TTC549 (cell line): ENCODE data around the gene LDLRAD4.

Source experiments
- FAIRE-seq: peaks from 2 replicates; lab custom pipeline; 2012; peaks lifted over from hg19 to GRCh38; lab: Jason Lieb, UNC

The LDLRAD4 gene

GRCh38 chr18:13520741-13521140 lies 302.2 kb downstream of the LDLRAD4 start:
- no peak for FAIRE-seq

GRCh38 chr18:13521418-13521817 lies 302.9 kb downstream of the LDLRAD4 start:
- FAIRE-seq: no peak

- FAIRE-seq: no peak
These were observed 303.7 kb downstream of the LDLRAD4 start for GRCh38 chr18:13522256-13522655.

- no peak for FAIRE-seq
These were observed 304.5 kb downstream of the LDLRAD4 start for GRCh38 chr18:13522861-13523660.

GRCh38 chr18:13524054-13524453 lies 305.5 kb downstream of the LDLRAD4 start:
- no peak for FAIRE-seq

- FAIRE-seq: no peak
These were observed 306.3 kb downstream of the LDLRAD4 start for GRCh38 chr18:13524811-13525210.

GRCh38 chr18:13525381-13526029 lies 306.9 kb downstream of the LDLRAD4 start:
- no peak for FAIRE-seq

- FAIRE-seq: no peak
These were observed 308.0 kb downstream of the LDLRAD4 start for GRCh38 chr18:13526519-13526918.

- FAIRE-seq: no peak
These were observed 308.7 kb downstream of the LDLRAD4 start for GRCh38 chr18:13527256-13527655.

- FAIRE-seq: no peak
These were observed 309.2 kb downstream of the LDLRAD4 start for GRCh38 chr18:13527730-13528129.

- no peak for FAIRE-seq
These were observed 310.3 kb downstream of the LDLRAD4 start for GRCh38 chr18:13528739-13529392.

GRCh38 chr18:13530033-13530878 lies 311.7 kb downstream of the LDLRAD4 start:
- no peak for FAIRE-seq

GRCh38 chr18:13530879-13531387 lies 312.4 kb downstream of the LDLRAD4 start:
- no peak for FAIRE-seq

- no peak for FAIRE-seq
These were observed 313.2 kb downstream of the LDLRAD4 start for GRCh38 chr18:13531681-13532325.

- no peak for FAIRE-seq
These were observed 314.0 kb downstream of the LDLRAD4 start for GRCh38 chr18:13532406-13533075.

GRCh38 chr18:13534631-13535030 lies 316.1 kb downstream of the LDLRAD4 start:
- no peak for FAIRE-seq

GRCh38 chr18:13536578-13536977 lies 318.0 kb downstream of the LDLRAD4 start:
- FAIRE-seq: no peak

GRCh38 chr18:13537022-13537780 lies 318.6 kb downstream of the LDLRAD4 start:
- no peak for FAIRE-seq

- no peak for FAIRE-seq
These were observed 320.1 kb downstream of the LDLRAD4 start for GRCh38 chr18:13538630-13539029.

GRCh38 chr18:13539050-13539449 lies 320.5 kb downstream of the LDLRAD4 start:
- FAIRE-seq: no peak
